GM21576 (cell line): Measurements from ENCODE around the gene AQP5.

Experiments
- ATAC-seq: cut with Tn5 transposase; IDR thresholded peaks from one replicate; pipeline ENCODE4 v1.9.1; 2021; ENCODE audit warnings: mild to moderate bottlenecking, moderate library complexity; ENCODE audit not compliant: unreplicated experiment

The AQP5 gene

GRCh38 chr12:49963976-49964815 is 2.5 kb downstream of the AQP5 start:
- no peak for ATAC-seq

GRCh38 chr12:49964849-49965624 is 3.4 kb downstream of the AQP5 start:
- ATAC-seq = no peak

GRCh38 chr12:49965836-49966235 is 4.2 kb downstream of the AQP5 start:
- ATAC-seq = no peak

- ATAC-seq = no peak
Observed at GRCh38 chr12:49966511-49967041, 4.9 kb downstream of the AQP5 start.

- ATAC-seq = peak; percentile 67
Observed at GRCh38 chr12:49967042-49967776, 5.5 kb downstream of the AQP5 start.

- ATAC-seq = no peak
Observed at GRCh38 chr12:49967777-49968250, 6.1 kb downstream of the AQP5 start.

GRCh38 chr12:49968471-49968870 is 6.8 kb downstream of the AQP5 start:
- ATAC-seq = no peak

- no peak for ATAC-seq
Observed at GRCh38 chr12:49969027-49969426, 7.4 kb downstream of the AQP5 start.

- no peak for ATAC-seq
Observed at GRCh38 chr12:49969651-49970429, 8.2 kb downstream of the AQP5 start.

- ATAC-seq = no peak
Observed at GRCh38 chr12:49970658-49971057, 9.0 kb downstream of the AQP5 start.

- no peak for ATAC-seq
Observed at GRCh38 chr12:49971141-49971540, 9.5 kb downstream of the AQP5 start.

- ATAC-seq = no peak
Observed at GRCh38 chr12:49972129-49972528, 10.5 kb downstream of the AQP5 start.

- ATAC-seq = no peak
Observed at GRCh38 chr12:49972641-49973360, 11.1 kb downstream of the AQP5 start, which contains the start of gene AQP6. TSS of gene AQP6 (plus strand) at chr12:49972947. CDS start at chr12:49973174, 227 bp downstream.

- ATAC-seq = no peak
Observed at GRCh38 chr12:49973361-49973830, 11.7 kb downstream of the AQP5 start.

- no peak for ATAC-seq
Observed at GRCh38 chr12:49974231-49974675, 12.6 kb downstream of the AQP5 start.

GRCh38 chr12:49974677-49975317 is 13.1 kb downstream of the AQP5 start:
- no peak for ATAC-seq

- ATAC-seq = no peak
Observed at GRCh38 chr12:49975318-49975761, 13.7 kb downstream of the AQP5 start.

GRCh38 chr12:49976557-49976956 is 14.9 kb downstream of the AQP5 start:
- ATAC-seq = no peak

- no peak for ATAC-seq
Observed at GRCh38 chr12:49978125-49978524, 16.5 kb downstream of the AQP5 start.
